A549 (cell line): ENCODE measurements around the gene GPD2.

ENCODE experiments used
- CEBPB ChIP-seq, 2 experiments: fragments of >200 bp in 1 of 2; sonication (Bioruptor Twin) in 1 of 2; formaldehyde crosslinking in 1 of 2; IDR thresholded peaks; 2 replicates each; pipeline ENCODE4 v1.6.1; 2012 to 2016
- CTCF ChIP-seq: fragments of >200 bp; sonication (Bioruptor Twin); formaldehyde crosslinking; IDR thresholded peaks from 3 replicates; pipeline ENCODE4 v1.5.1; 2016
- EP300 ChIP-seq, 2 experiments: fragments of >200 bp; sonication (Bioruptor Twin); formaldehyde crosslinking; IDR thresholded peaks; 2 replicates in 1 of 2; 3 replicates in 1 of 2; pipeline ENCODE4 v1.6.1; 2016 to 2017
- HMGXB4 ChIP-seq: fragments of 250-450 bp; sonication (Bioruptor Pico); IDR thresholded peaks from 2 replicates; pipeline ENCODE4 v1.5.0; 2021; ENCODE audit warnings: mild to moderate bottlenecking, moderate library complexity, borderline replicate concordance
- JUNB ChIP-seq: fragments of >200 bp; sonication (Bioruptor Twin); formaldehyde crosslinking; IDR thresholded peaks from 2 replicates; pipeline ENCODE4 v1.6.1; 2016
- KDM1A ChIP-seq: fragments of 200-600 bp; sonication (generic); IDR thresholded peaks from 2 replicates; pipeline ENCODE4 v1.6.1; 2016; ENCODE audit warnings: low read depth, mild to moderate bottlenecking
- POLR2A ChIP-seq: IDR thresholded peaks from 2 replicates; pipeline ENCODE4 v1.6.1; 2012; ENCODE audit warnings: mild to moderate bottlenecking, low read length
- RFX5 ChIP-seq: fragments of 450-650 bp; IDR thresholded peaks from 2 replicates; pipeline ENCODE4 v1.7.1; 2014; ENCODE audit warnings: antibody characterized with exemption, mild to moderate bottlenecking, moderate library complexity
- TF ChIP-seq, protein P1 (sequence below): IDR thresholded peaks from 2 replicates; pipeline ENCODE4 v1.6.1; 2012

DNA sequence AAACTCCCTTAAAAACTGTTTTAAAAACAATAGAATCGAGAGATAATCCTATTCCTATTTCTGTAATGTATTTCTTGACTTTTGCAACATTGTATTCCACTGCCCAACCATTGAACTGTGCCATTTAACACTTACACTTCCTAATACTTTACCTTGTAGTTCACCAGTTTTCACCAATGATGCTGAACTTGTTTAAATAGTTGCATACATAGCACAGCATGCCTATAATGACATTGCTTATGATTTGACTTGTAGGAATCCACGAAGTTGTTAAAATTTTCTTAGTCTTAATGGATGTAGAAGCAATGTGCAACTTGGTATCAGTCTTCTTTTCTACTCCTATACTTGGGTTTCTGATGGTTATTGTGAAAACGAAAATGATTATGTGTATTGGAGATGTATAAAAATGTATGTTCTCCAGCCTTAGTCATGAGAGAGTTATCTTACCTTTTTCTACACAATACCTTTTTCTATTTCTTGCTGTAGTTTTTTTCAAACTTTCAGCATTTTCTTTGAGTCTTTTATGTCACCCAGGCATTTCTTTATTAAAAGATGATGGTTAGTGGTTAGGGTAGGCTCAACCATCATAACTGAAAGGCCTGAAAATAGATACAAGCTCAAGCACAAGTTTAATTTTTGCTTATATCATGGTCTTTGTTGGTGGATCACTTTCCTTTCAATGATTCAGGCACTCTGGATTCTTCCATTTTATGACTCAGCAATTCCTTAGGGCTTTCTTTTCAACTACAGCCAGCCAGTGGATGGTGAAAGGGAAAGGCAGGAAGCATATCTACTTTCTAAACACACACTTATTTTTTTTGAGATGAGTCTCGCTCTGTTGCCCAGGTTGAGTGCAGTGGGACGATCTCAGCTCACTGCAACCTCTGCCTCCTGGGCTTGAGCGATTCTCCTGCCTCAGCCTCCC, 9.4 kb downstream of the GPD2 start:
- TF ChIP-seq POLR2A (no peak), CTCF (no peak), KDM1A (no peak), CEBPB (IDR thresholded peaks at IDR 0.05) (no peak), RFX5 (no peak), HMGXB4 (no peak), EP300 (IDR thresholded peaks at IDR 0.05) (no peak), JUNB (no peak)
- TF ChIP-seq, protein P1, sequence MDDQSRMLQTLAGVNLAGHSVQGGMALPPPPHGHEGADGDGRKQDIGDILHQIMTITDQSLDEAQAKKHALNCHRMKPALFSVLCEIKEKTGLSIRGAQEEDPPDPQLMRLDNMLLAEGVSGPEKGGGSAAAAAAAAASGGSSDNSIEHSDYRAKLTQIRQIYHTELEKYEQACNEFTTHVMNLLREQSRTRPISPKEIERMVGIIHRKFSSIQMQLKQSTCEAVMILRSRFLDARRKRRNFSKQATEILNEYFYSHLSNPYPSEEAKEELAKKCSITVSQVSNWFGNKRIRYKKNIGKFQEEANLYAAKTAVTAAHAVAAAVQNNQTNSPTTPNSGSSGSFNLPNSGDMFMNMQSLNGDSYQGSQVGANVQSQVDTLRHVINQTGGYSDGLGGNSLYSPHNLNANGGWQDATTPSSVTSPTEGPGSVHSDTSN = no peak
